HepG2 (cell line): ENCODE measurements around the gene TRPV4. TPM values are rescaled to one million over a fixed set of nuclear protein-coding genes. Genes with fewer than 3 reads are reported as not detected.

Source experiments
- ATF1 ChIP-seq: IDR thresholded peaks from 2 replicates; pipeline ENCODE4 v1.6.1; 2016; ENCODE audit warnings: mild to moderate bottlenecking, control low read depth
- FOXA3 ChIP-seq: IDR thresholded peaks from 2 replicates; pipeline ENCODE4 v1.6.1; 2016; ENCODE audit warnings: missing genetic modification reagents, missing compliant biosample characterization
- HMGA1 ChIP-seq: sonication (generic); formaldehyde crosslinking; conservative IDR thresholded peaks from 2 replicates; pipeline ENCODE4 v1.4.0; 2020; ENCODE audit warnings: missing genetic modification reagents
- KMT2A ChIP-seq: sonication (generic); formaldehyde crosslinking; IDR thresholded peaks from 2 replicates; pipeline ENCODE4 v1.4.0; 2020; ENCODE audit warnings: missing genetic modification reagents
- MIXL1 ChIP-seq: IDR thresholded peaks from 2 replicates; pipeline ENCODE4 v1.6.1; 2016
- NFKB2 ChIP-seq: sonication (generic); formaldehyde crosslinking; IDR thresholded peaks from 2 replicates; pipeline ENCODE4 v1.4.0; 2020; ENCODE audit warnings: missing genetic modification reagents, borderline replicate concordance
- RAD51 ChIP-seq: fragments of 450-650 bp; IDR thresholded peaks from 2 replicates; pipeline ENCODE4 v1.6.1; 2016; ENCODE audit warnings: borderline replicate concordance
- RXRB ChIP-seq: IDR thresholded peaks from 2 replicates; pipeline ENCODE4 v1.6.1; 2016; ENCODE audit warnings: borderline replicate concordance, missing genetic modification reagents, missing compliant biosample characterization
- ZBTB34 ChIP-seq: sonication (generic); formaldehyde crosslinking; IDR thresholded peaks from 2 replicates; pipeline ENCODE4 v1.8.0; 2022; ENCODE audit warnings: mild to moderate bottlenecking, missing genetic modification reagents
- ZNF264 ChIP-seq: sonication (generic); formaldehyde crosslinking; IDR thresholded peaks from 2 replicates; pipeline ENCODE4 v1.4.0; 2020; ENCODE audit warnings: missing genetic modification reagents
- ZNF280D ChIP-seq: sonication (generic); formaldehyde crosslinking; IDR thresholded peaks from 2 replicates; pipeline ENCODE4 v1.5.1; 2020; ENCODE audit warnings: mild to moderate bottlenecking, missing genetic modification reagents
- ZNF512B ChIP-seq: sonication (generic); formaldehyde crosslinking; IDR thresholded peaks from 2 replicates; pipeline ENCODE4 v1.5.1; 2020; ENCODE audit warnings: missing genetic modification reagents, mild to moderate bottlenecking, borderline replicate concordance
- ZNF605 ChIP-seq: sonication (generic); formaldehyde crosslinking; IDR thresholded peaks from 2 replicates; pipeline ENCODE4 v1.8.0; 2022; ENCODE audit warnings: mild to moderate bottlenecking, missing genetic modification reagents
- ZNF629 ChIP-seq: sonication (generic); formaldehyde crosslinking; conservative IDR thresholded peaks from 2 replicates; pipeline ENCODE4 v1.5.0; 2020; ENCODE audit warnings: missing genetic modification reagents
- ZNF850 ChIP-seq: sonication (generic); formaldehyde crosslinking; conservative IDR thresholded peaks from 2 replicates; pipeline ENCODE4 v1.9.0; 2021; ENCODE audit warnings: mild to moderate bottlenecking, missing genetic modification reagents
- polyA plus RNA-seq, 8 experiments: library from polyadenylated mRNA; depleted of rRNA in 3 of 8; stranded (reverse) in 7 of 8; unstranded in 1 of 8; fragments of >200 nt; fragmentation: Illumina TruSeq in 4 of 8; extraction: Trizol in 4 of 8; gene quantifications; 2 replicates each; pipeline versions ENCODE4 v1.2.1 to v1.2.3, GENCODE V29; 2011 to 2016; ENCODE audit warnings: low read depth in 4 of 8, missing spikeins in 1 of 8, mixed read lengths in 1 of 8; ENCODE audit not compliant: insufficient read depth in 1 of 8
- total RNA-seq, 5 experiments: library from RNA; depleted of rRNA; stranded (reverse); fragments of >200 nt; fragmentation: Illumina TruSeq; extraction: Trizol; gene quantifications; 2 replicates each; pipeline ENCODE4 v1.2.3, GENCODE V29; 2016; ENCODE audit warnings: low read depth in 1 of 5
- TF ChIP-seq, protein P1 (sequence below): sonication (generic); formaldehyde crosslinking; IDR thresholded peaks from 2 replicates; pipeline ENCODE4 v1.5.0; 2020; ENCODE audit warnings: mild to moderate bottlenecking, missing genetic modification reagents
- TF ChIP-seq, protein P2 (sequence below): sonication (generic); formaldehyde crosslinking; IDR thresholded peaks from 2 replicates; pipeline ENCODE4 v1.4.0; 2020; ENCODE audit warnings: missing genetic modification reagents, borderline replicate concordance

The TRPV4 gene
- total and polyA plus RNA-seq, 2 of the 13 experiments (the other 11 are each of a cell fraction or from before 2014, with no cell fraction given), result 0.66 to 4.7 TPM

- 0 out of 2 replicates have a peak, but pooled peaks have one; percentile 19 for TF ChIP-seq ZNF280D (CRISPR knock-in tag)
- TF ChIP-seq ZNF850 (CRISPR knock-in tag), result no peak
- TF ChIP-seq ZNF264, result peak; percentile 54; the same call in 1 of the 2 replicates
- TF ChIP-seq ATF1, result no peak
- TF ChIP-seq KMT2A (CRISPR knock-in tag), result peak; percentile 49
- TF ChIP-seq ZNF629 (CRISPR knock-in tag), result no peak
- peak; percentile 22; the same call in 1 of the 2 replicates for TF ChIP-seq RXRB
- TF ChIP-seq ZBTB34 (CRISPR knock-in tag), result 0 out of 2 replicates have a peak, but pooled peaks have one; percentile 22
- peak; percentile 39; the same call in 1 of the 2 replicates for TF ChIP-seq FOXA3
- no peak; the same call in 1 of the 2 replicates for TF ChIP-seq NFKB2
- TF ChIP-seq ZNF512B, result no peak; the same call in 1 of the 2 replicates
- 0 out of 2 replicates have a peak, but pooled peaks have one; percentile 30 for TF ChIP-seq MIXL1 (CRISPR knock-in tag)
- no peak for TF ChIP-seq ZNF605
- TF ChIP-seq, protein P1, sequence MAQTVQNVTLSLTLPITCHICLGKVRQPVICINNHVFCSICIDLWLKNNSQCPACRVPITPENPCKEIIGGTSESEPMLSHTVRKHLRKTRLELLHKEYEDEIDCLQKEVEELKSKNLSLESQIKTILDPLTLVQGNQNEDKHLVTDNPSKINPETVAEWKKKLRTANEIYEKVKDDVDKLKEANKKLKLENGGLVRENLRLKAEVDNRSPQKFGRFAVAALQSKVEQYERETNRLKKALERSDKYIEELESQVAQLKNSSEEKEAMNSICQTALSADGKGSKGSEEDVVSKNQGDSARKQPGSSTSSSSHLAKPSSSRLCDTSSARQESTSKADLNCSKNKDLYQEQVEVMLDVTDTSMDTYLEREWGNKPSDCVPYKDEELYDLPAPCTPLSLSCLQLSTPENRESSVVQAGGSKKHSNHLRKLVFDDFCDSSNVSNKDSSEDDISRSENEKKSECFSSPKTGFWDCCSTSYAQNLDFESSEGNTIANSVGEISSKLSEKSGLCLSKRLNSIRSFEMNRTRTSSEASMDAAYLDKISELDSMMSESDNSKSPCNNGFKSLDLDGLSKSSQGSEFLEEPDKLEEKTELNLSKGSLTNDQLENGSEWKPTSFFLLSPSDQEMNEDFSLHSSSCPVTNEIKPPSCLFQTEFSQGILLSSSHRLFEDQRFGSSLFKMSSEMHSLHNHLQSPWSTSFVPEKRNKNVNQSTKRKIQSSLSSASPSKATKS (CRISPR knock-in tag), result no peak
- no peak for TF ChIP-seq RAD51
- TF ChIP-seq, protein P2, sequence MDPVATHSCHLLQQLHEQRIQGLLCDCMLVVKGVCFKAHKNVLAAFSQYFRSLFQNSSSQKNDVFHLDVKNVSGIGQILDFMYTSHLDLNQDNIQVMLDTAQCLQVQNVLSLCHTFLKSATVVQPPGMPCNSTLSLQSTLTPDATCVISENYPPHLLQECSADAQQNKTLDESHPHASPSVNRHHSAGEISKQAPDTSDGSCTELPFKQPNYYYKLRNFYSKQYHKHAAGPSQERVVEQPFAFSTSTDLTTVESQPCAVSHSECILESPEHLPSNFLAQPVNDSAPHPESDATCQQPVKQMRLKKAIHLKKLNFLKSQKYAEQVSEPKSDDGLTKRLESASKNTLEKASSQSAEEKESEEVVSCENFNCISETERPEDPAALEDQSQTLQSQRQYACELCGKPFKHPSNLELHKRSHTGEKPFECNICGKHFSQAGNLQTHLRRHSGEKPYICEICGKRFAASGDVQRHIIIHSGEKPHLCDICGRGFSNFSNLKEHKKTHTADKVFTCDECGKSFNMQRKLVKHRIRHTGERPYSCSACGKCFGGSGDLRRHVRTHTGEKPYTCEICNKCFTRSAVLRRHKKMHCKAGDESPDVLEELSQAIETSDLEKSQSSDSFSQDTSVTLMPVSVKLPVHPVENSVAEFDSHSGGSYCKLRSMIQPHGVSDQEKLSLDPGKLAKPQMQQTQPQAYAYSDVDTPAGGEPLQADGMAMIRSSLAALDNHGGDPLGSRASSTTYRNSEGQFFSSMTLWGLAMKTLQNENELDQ (CRISPR knock-in tag), result peak; percentile 80; the same call in 1 of the 2 replicates
- TF ChIP-seq HMGA1 (CRISPR knock-in tag), result no peak
These were observed 91.1 kb downstream of the TRPV4 start (continued) for GRCh38 chr12:109741970-109742703.
